ENCODE measurements around the gene TBX1.
A peak's percentile ranks its signal among the peaks of the same experiment; 100 is the strongest.
"Not testable (repeated sequence)": the region's sequence is repeated elsewhere in the genome, so short reads cannot be mapped to it uniquely, and the experiment has no call there.

TBX1 gene

GRCh38 chr22:19784384-19785175 is 24.0 kb downstream of the TBX1 start:
- no peak for DNase-seq (ENCODE audit: low spot score)

- DNase-seq (ENCODE audit: low spot score): no peak
Observed at GRCh38 chr22:19785461-19786263, 25.1 kb downstream of the TBX1 start.

- no peak for DNase-seq (ENCODE audit: low spot score)
Observed at GRCh38 chr22:19786264-19786585, 25.6 kb downstream of the TBX1 start.

DNA sequence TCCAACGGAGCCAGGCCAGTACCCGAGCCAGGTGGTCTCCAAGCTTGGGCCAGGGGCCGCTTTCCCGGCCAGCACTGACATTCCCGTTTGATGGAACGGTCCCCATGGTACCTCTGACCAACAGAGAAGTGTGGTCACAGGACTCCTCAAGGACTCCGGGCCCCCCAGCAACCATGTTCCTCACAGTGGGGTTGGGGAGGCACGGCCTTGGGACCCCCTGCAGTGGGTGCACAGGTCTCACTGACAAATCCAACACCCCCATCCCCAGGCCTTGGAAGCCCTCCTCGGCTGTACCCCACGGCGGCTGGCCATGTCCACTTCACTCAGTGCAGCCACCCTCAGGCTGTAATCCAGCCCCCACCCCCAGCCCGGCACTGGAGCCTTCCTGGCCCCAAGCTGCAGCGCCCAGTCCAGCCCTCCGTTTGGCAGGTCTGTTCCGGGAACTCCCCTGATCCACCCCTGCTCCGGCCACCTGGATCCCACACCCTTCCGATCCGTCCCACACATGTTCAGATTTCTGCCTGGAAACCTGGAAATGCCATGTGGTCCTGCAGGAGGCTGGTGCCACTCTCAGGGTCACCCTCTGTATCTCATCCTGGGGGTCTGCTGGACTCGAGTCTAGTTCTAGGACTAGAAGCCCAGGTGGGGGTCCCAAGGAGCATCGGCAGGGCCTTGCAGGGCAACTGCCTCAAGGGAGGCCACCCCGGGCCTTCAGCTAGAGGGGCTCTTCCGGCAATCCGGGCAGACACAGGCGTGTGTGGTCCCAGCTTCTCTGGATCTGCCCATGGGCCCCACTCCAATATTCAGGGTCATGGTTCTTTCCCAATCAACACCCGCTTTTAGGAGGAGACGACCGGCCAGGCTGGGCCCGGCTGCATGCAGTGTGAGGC is 26.6 kb downstream of the TBX1 start:
- no peak for DNase-seq (ENCODE audit: low spot score)

DNA sequence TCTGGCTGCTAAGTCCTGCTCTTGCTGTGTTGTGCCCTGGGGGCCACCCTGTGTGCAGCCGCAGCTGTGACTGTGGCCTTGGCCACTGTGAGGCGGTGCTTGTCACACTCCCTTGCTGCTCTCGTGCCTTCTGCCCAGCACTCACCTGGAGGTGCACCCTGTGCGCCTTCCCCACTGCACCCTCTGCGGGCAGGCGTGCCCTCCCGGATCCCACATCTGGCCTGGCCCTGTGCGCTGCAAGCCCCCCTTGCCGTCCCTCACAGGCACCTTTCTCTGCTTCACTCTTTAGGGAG is 27.2 kb downstream of the TBX1 start:
- DNase-seq (ENCODE audit: low spot score): no peak

DNA sequence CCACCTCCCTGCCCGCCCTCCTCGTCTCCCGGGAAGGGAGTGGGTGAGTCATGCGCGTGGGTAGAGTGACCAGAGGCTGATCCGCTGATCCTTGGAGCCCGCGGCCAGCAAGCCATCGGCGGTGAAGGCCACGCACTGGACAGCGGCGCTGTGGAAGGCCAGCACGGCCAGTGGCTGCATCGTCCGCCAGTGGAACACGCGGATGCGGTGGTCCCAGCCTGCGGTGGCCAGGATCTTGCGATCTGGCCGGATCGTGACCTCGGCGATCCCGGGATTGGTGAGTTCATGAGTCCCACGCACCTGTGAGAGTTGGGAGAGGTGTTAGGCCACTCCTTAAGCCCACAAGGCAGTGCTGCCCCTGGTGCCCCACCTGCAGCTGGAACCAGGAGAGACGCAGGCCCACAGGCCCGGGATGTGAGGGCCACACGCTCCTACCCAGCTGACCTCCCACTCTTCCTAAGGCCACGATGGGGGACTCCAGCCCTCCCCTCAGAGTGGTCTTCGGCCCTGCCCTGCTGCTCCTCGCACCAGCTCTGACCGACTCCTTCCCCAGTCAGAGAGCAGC is 28.2 kb downstream of the TBX1 start:
- DNase-seq (ENCODE audit: low spot score): no peak

GRCh38 chr22:19789406-19789805 is 28.8 kb downstream of the TBX1 start:
- DNase-seq (ENCODE audit: low spot score): no peak

GRCh38 chr22:19789828-19790227 is 29.2 kb downstream of the TBX1 start:
- no peak for DNase-seq (ENCODE audit: low spot score)

DNA sequence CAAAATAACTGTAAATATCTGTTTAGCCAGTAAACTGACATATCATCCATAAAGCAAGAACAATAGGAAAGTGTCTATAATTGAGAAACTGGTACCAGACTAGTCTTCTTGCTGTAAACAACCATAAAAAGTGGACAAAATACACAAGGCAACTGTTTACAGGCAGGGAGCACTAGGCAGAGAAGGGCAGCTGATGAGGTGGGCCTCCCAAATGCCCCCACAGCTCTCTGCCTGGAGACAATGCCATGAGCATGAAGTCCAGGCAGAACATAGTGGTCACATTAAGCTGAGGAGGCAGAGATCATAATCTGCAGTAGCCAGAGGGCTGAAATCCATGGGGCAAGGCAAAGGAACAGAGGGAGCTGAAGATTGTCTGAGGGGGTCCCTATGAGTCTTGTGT is 30.7 kb downstream of the TBX1 start:
- no peak for DNase-seq (ENCODE audit: low spot score)

- no peak for DNase-seq (ENCODE audit: low spot score)
Observed at GRCh38 chr22:19791894-19792293, 31.3 kb downstream of the TBX1 start.

DNA sequence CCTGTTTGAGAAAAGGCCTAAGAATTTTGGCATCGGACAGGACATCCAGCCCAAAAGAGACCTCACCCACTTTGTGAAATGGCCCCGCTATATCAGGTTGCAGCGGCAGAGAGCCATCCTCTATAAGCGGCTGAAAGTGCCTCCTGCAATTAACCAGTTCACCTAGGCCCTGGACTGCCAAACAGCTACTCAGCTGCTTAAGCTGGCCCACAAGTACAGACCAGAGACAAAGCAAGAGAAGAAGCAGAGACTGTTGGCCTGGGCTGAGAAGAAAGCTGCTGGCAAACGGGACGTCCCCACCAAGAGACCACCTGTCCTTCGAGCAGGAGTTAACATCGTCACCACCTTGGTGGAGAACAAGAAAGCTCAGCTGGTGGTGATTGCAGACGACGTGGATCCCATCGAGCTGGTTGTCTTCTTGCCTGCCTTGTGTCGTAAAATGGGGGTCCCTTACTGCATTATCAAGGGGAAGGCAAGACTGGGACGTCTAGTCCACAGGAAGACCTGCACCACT is 31.9 kb downstream of the TBX1 start:
- not testable (repeated sequence) for DNase-seq (ENCODE audit: low spot score)

DNA sequence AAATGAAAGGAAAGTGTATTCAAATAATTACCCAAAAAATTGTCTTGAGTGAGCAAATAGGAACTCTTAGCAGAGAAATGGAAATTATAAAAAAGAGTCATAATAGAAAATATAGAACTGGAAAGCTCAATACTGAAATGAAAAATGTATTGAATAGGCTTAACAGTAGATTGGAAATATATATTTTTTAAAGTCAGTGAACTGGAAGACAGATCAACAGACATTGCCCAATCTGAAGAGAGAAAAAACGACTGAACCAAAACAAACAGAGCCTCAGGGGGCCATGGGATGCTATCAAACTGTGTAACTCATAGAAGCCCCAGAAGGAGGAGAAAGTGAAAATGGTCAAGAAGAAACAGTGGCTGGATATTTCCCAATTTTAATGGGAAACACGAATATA is 32.6 kb downstream of the TBX1 start:
- no peak for DNase-seq (ENCODE audit: low spot score)

- DNase-seq (ENCODE audit: low spot score): no peak
Observed at GRCh38 chr22:19793661-19794310, 33.2 kb downstream of the TBX1 start.

- DNase-seq (ENCODE audit: low spot score): no peak
Observed at GRCh38 chr22:19795617-19796008, 35.0 kb downstream of the TBX1 start.

GRCh38 chr22:19796160-19796559 is 35.6 kb downstream of the TBX1 start:
- no peak for DNase-seq (ENCODE audit: low spot score)

GRCh38 chr22:19797086-19798002 is 36.8 kb downstream of the TBX1 start:
- no peak for DNase-seq (ENCODE audit: low spot score)

DNA sequence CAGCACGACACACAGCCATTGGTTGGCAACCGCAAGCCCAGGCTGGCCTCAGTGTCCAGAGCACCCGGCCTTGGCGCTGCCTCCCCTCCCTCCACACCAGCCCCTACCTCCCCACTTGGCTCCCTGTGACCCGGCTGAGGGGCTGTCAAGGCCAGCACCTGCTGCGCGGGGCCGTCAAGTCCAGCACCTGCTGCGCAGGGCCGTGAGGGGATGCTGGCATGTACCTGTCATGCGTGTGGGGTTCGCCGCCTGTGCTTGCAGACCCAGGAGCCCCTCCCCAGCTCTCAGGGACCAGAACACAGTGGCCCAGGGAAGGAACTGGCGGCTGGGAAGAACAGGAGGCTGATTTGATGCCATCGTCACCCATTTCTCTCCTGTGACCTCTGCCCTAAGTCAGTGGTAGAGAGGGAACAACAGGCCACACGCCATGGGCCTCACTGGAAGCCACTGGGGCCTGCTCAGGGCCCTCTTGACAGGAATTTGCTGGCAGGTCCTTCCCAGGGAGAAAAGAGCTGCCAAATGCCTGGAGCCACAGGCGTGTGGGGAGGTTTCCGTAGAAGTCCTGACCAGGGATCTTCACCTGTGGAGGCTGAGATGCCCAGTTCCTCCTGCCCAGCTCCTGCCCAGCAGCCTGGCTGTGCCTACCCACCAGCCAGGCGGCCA is 37.6 kb downstream of the TBX1 start:
- no peak for DNase-seq (ENCODE audit: low spot score)

DNA sequence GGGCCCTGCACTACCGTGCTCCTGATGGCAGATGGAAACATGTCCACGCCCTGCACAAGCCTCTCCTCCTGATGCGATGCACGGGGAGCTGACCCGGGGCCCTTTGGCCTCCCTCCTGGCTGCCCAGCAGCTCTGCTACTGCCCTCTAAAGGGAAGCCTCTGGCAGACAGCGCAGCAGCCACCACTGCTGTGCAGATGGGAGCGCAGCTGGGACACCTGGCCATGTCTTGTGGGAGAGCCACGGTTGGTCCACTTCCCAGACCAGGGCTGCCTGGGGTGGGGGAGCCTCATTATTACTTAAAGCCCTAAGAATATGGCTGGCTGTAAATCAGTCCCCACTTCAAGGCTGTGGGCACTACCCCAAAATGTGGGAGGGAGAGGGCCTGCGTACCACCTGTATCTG is 38.3 kb downstream of the TBX1 start:
- no peak for DNase-seq (ENCODE audit: low spot score)

GRCh38 chr22:19799322-19800190 is 39.0 kb downstream of the TBX1 start:
- peak; percentile 90 for DNase-seq (ENCODE audit: low spot score)

Data from left forelimb (tissue), 1 donor.